NCI-H2171 treated with DMSO at 0.1 percent for 48 hours (cell line): ENCODE measurements around the gene SLC27A3.
"Not testable (repeated sequence)": the region's sequence is repeated elsewhere in the genome, so short reads cannot be mapped to it uniquely, and the experiment has no call there.

ENCODE experiments used
- DNase-seq: peaks from one replicate; lab custom pipeline; 2025; lab: John Stamatoyannopoulos, UW

The SLC27A3 gene

DNA sequence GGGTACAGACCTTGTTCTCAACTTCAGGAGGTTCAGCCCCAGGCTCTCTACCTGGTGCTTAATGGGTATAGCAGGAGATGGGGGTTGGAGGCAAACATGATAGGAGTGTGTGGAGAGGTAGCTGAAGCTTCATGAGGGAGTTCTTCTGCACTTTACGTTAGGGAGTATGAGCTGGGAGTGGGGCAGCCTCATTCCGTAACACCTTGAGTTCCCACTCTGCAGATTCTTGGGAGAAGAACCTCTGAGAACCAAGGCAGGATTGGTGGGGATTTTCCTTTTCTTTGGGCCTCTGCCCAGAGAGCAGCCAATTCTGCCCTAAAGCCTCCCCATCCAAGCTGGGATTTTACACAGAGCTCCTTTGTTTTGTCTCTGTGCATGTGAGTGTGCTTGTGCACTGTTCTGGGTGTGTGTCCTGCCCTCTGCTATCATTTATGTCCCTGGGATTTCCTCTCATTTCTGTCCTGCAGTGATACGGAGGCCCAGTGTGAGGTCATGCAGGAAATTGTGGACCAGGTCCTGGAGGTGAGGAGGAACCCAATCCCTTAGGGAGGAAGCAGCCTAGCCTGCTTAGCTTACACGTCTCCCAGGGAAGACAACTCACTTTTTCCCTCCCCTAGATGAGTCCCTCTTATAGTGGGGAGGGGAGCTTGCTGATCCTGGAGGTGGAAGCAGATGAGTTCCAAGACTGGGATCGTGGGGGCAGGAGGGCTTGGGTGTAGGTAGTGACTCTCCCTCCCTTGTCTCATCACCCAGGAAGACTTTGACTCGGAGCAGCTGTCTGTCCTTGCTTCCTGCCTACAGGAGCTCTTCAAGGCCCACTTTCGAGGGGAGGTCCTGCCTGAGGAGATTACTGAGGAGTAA, 11.6 kb upstream of the SLC27A3 start:
- no peak for DNase-seq

GRCh38 chr1:153764310-153764709, 10.9 kb upstream of the SLC27A3 start:
- no peak for DNase-seq

GRCh38 chr1:153766663-153767062, 8.5 kb upstream of the SLC27A3 start:
- DNase-seq: not testable (repeated sequence)

DNA sequence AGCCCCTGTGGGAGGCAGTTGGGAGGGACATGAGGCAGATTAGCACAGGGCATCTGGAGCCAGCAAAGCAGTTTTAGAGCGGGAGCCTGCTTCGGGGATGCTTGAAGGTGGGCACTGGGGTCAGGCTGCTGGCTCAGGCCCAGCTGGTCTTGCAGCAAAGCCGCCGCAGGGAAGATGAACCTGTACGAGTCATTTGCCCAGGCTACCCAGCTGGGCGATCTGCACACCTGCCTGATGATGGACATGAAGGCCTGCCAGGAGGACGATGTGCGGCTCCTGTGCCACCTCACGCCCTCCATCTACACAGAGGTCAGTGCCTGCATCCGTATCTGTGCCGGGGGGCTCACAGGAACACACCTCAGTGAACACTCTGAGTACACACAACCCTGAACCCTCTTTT, 7.7 kb upstream of the SLC27A3 start:
- DNase-seq: no peak

DNA sequence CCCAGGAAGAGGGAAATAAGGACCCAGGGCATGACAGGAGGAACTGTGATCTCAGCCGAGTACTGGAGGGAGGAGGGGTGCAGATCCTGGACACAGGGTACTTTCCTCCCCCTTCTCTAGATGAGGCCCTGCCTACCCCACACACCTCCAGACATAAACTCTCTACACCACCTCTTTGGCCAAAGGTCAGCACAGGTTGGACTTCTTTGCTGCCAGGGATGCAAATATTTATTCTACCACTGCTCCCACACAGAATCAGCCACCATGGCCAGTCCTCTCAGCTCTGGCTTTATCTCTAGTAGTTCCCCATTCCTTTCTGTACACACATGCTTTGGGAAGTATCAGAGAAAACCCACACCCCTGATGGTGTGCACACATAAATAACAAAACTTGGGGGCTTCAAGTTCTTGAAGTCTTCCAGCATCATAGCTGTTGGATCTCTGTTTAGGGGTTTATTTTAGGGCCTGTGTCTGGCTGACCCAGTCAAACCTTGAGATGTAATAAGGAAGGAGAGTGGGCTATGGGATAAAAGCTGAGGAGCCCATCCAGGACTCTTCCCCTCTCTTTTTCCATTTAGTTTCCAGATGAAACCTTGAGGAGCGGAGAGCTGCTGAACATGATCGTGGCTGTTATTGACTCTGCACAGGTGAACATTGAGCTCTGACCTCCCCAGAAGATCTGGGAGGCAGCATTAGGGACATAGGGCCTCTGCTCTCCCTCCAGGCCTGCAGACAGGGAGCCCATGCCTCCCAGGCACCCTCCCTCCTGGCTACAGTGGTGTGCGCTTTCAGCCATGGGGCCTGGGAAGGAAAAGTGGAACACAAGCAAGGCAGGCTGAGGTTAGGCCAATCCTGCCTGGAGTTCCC, 6.7 kb upstream of the SLC27A3 start:
- DNase-seq: no peak

DNA sequence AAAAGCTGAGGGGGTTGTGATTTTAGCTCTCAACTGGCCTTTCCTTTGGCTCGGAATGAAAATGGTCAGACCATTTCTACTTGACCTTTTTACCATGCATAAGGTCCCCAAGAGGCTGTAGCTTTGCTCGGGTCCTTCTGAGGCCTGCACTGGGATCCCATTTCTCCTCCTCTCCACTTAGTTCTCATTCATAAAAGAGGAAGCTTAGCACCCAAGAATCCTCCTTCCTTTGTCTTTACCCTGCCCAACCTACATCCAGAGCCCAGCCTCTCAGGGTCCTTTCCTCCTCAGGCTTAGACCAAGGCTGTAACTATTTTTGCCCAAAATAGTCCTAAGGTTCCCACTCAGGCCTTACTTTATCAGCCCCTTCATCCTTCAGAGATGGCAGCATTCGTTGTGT, 6.0 kb upstream of the SLC27A3 start:
- no peak for DNase-seq

DNA sequence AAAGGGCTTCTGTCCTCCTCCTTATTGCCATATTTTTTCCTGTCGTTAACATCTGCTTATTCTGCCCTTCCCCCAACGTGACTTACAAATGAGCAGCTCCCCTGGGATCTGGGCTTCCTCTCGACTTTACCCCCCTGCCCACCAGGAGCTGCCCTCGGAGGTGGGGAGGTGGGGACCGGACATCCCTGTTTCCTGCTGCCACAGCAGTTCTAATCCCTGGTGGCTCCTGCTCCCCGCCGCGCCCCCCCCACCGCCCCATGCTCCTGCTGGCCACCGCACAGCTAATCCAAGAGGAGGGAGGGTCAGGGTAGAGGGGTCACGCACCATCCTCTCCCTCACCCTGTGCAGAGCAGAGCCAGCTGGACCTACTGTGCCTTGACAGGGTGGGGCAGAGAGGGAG, 4.4 kb upstream of the SLC27A3 start:
- no peak for DNase-seq

- no peak for DNase-seq
These were observed 3.9 kb upstream of the SLC27A3 start for GRCh38 chr1:153771261-153771660.

DNA sequence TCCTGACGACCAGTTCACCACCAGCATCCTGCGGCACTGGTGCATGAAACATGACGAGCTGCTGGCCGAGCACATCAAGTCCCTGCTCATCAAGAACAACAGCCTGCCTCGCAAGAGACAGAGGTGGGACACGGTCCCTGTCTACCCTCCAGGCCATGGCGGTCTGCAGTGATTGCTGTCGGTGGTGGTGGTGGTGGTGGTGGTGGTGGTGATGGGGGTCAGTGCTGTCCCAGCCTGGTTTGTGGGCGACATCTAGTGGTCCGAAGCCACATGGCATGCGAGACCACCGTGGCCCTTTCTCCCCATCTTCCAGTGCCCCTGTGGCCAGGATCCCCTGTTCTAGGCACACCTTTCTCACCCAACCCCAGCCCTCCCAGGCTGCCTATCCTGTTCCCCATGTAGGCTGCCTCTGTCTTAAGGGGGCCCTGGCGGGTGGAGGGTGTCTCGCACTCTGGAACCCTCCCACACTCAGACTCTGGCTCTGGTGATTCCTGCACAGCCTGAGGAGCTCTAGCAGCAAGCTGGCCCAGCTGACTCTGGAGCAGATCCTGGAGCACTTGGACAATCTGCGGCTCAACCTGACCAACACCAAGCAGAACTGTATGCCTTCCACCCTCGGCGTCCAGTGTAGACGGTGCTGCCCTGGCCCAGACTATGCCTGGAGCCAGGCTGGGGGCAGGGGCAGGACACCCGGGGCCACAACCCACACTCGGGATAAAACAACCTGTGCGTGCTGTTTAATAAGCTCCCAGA, 3.2 kb upstream of the SLC27A3 start:
- DNase-seq: no peak

DNA sequence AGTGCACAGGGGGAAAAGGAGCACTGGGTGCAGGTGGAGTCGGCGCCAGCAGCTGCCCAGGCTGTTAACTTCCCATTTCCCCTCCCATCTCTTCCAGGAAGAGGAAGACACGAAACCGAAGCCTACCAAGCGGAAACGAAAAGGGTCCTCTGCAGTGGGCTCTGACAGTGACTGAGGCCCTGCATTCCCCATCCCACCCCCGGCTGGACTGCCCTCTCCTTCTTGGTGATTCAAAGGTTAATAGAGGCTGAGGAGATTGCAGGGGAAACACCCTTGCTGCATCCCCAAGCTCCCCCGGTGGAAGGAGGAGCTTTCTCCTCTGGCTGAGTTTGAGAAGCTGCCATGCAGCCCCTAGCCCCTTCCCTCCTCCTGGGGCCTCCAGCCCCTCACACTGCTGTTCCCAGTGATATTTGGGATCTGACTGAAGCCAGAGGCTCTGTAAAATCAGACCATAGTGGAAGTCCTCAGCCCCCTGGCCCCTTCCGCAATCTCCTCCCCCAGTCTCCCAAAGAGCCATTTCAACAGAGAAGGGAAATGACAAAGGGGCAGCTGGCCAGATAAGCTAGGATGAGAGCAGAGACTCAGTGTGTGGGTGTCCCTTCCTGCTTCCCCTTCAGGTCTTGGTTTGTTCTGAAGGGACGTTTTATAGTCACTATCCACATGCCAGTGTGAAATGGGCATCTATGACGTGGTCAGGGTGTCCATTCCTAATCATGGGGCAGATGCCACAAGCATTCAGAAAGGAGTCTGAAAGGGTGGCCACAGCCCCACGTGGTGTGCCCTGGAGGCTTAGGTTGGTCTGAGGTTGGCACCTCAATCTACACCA, 1.9 kb upstream of the SLC27A3 start:
- no peak for DNase-seq

- DNase-seq: no peak
These were observed 1.1 kb upstream of the SLC27A3 start for GRCh38 chr1:153774026-153774595.

- DNase-seq: peak; percentile 88
These were observed 486 bp downstream of the SLC27A3 start for GRCh38 chr1:153775458-153776327.

GRCh38 chr1:153776352-153776751, 1.1 kb downstream of the SLC27A3 start:
- DNase-seq: no peak

DNA sequence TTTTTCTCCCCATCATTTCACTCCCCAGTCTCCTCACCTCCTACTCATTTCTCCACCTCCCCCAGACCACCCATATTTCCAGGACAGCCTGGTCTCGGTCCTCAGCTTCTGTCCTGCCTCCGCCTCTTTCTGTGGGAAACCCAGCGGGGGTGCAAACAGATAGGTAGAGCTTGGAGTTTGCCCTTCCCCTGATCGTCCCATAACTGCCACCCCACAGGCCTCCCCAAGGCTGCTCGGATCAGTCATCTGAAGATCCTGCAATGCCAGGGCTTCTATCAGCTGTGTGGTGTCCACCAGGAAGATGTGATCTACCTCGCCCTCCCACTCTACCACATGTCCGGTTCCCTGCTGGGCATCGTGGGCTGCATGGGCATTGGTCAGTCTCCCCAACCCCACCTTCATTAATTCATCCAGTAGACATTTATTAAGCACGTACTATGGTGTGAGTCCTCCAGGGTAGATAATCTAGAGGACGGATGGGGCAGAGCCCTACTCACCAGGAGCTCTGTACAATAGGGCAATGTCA, 1.7 kb downstream of the SLC27A3 start:
- DNase-seq: no peak

- DNase-seq: no peak
These were observed 2.4 kb downstream of the SLC27A3 start for GRCh38 chr1:153777648-153778047.

- no peak for DNase-seq
These were observed 3.0 kb downstream of the SLC27A3 start for GRCh38 chr1:153778051-153778823.

DNA sequence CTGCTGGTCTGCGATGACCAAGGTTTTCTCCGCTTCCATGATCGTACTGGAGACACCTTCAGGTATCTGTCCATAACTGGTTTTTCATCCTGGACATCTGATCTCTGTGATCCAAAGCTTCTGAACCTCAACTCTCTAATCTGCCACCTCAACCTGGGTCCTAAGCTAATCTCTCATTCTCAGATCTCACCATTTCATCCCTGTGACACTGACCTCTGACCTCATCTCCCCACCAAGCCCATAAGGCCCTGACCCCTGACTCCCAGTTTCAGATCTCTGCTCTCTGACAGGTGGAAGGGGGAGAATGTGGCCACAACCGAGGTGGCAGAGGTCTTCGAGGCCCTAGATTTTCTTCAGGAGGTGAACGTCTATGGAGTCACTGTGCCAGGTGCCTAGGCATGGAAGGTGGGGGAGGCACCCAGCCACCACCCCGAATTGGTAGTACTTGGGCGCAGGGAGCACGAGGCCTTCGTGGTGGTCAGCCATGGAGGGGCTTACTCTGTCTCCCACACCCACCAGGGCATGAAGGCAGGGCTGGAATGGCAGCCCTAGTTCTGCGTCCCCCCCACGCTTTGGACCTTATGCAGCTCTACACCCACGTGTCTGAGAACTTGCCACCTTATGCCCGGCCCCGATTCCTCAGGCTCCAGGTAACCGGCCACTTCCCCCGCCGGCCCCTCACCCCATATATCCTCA, 3.8 kb downstream of the SLC27A3 start:
- no peak for DNase-seq

DNA sequence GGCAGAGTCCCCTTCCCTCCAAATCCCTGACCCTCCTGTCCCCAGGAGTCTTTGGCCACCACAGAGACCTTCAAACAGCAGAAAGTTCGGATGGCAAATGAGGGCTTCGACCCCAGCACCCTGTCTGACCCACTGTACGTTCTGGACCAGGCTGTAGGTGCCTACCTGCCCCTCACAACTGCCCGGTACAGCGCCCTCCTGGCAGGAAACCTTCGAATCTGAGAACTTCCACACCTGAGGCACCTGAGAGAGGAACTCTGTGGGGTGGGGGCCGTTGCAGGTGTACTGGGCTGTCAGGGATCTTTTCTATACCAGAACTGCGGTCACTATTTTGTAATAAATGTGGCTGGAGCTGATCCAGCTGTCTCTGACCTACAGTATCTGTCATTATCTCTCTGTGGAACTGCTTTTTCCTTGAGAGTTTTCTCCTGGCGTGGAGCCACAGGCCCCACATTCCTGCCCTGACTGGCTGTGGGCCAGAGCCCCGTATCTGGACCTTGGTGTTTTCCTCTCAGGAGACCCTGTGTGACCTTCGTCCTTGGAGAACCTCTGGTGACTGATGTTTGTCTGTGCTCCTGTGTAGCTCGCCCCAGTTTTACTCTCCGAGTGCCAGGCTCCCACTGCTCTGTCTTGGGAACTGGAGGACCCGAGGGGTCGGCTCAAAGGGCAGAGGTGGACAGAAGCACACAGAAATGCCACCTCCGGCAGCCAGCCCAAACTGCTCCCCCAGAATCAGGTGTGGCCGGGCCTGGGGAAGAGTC, 4.8 kb downstream of the SLC27A3 start:
- DNase-seq: no peak
